HUES64 (cell line): Measurements from ENCODE around the gene KCNV2.
"Not testable (repeated sequence)": the region's sequence is repeated elsewhere in the genome, so short reads cannot be mapped to it uniquely, and the experiment has no call there.

Experiments used
- H3K27ac ChIP-seq: 2 replicates; pipeline ENCODE4 v1.7.0; 2013; ENCODE audit warnings: low read depth, low read length, inconsistent platforms
- H3K27me3 ChIP-seq: 2 replicates; pipeline ENCODE4 v1.6.1; 2013; ENCODE audit warnings: mild to moderate bottlenecking, low read length; ENCODE audit not compliant: insufficient read depth
- H3K36me3 ChIP-seq: 2 replicates; pipeline ENCODE4 v1.6.1; 2013; ENCODE audit warnings: mild to moderate bottlenecking, low read length; ENCODE audit not compliant: insufficient read depth
- H3K4me1 ChIP-seq: 2 replicates; pipeline ENCODE4 v1.6.1; 2013; ENCODE audit warnings: mild to moderate bottlenecking, low read length, moderate library complexity; ENCODE audit not compliant: insufficient read depth
- H3K4me3 ChIP-seq: 2 replicates; pipeline ENCODE4 v1.5.1; 2013; ENCODE audit warnings: mild to moderate bottlenecking, low read length, moderate library complexity
- H3K9ac ChIP-seq: 2 replicates; pipeline ENCODE4 v1.6.1; 2013; ENCODE audit warnings: mild to moderate bottlenecking, low read depth, low read length
- H3K9me3 ChIP-seq: 2 replicates; pipeline ENCODE4 v1.6.1; 2013; ENCODE audit warnings: low read depth, low read length; ENCODE audit not compliant: insufficient read depth
- WGBS: fragments of 150-250, 120-280 bp; methylation state at CpG from one replicate; pipeline ENCODE4 v1.1.7; 2013; ENCODE audit warnings: missing lambda C conversion rate; 5-methylcytosine and 5-hydroxymethylcytosine counted together

KCNV2 gene

GRCh38 chr9:2691626-2692025 is 25.7 kb upstream of the KCNV2 start:
- Histone ChIP-seq H3K4me1 (no peaks in the 10 kb centered on the region), H3K9me3 (no peaks in the 10 kb centered on the region), H3K4me3 (no peak overlapping the region), H3K27ac (no peak overlapping the region), H3K36me3 (peaks cover 3% of the 10 kb centered on the region; the same call in 1 of the 2 replicates), H3K9ac (no peak overlapping the region), H3K27me3 (no peaks in the 10 kb centered on the region)
- WGBS: 100% methylated on average over 1 of the region's 2 CpGs

DNA sequence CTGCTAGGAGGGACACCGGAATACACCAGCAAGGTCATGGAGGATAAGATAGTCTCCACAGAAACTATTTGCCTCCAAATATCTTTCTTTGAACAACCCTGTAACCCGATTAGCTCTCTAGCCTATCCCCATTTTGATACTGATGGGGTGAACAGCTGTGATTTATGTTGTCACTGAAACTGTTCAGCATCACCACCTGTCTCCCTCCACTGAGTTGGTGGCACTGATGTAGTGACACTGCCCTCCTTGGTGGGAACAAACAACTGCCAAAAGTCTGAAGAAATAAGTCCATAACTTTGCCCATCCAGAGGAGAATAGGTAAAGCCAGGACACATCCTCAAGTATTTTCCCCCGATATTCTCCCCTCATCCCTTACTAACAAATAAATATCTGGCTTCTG is 24.3 kb upstream of the KCNV2 start:
- Histone ChIP-seq H3K27me3 (no peaks in the 10 kb centered on the region), H3K27ac (no peak overlapping the region), H3K4me3 (no peak overlapping the region), H3K36me3 (peaks cover 3% of the 10 kb centered on the region; the same call in 1 of the 2 replicates), H3K9me3 (no peaks in the 10 kb centered on the region), H3K4me1 (no peaks in the 10 kb centered on the region), H3K9ac (no peak overlapping the region)
- WGBS: 92% methylated on average over 3 of the region's 3 CpGs

DNA sequence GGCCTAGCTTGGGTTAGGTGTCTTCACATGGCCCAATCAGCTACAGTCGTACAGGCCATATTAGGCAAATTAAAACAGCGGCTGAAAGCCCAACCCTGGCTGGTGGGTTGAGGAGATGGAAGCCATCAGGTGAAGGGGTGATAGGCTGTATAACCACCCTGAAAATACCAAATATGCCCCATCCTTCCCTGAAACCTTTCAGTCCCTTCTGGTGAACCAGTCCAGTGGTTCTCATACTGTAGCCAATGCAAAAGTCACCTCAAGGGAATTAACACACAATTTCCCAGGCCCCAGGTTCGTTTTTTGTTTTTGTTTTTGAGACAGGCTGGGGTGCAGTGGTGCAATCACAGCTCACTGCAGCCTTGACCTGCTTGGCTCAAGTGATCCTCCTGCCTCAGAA is 19.8 kb upstream of the KCNV2 start:
- Histone ChIP-seq H3K36me3 (no peaks in the 10 kb centered on the region), H3K27me3 (no peaks in the 10 kb centered on the region), H3K4me3 (no peak overlapping the region), H3K4me1 (peaks cover 24% of the 10 kb centered on the region), H3K27ac (no peak overlapping the region), H3K9me3 (no peaks in the 10 kb centered on the region), H3K9ac (no peak overlapping the region)
- WGBS: 94% methylated on average over 3 of the region's 3 CpGs

GRCh38 chr9:2700398-2700797 is 16.9 kb upstream of the KCNV2 start:
- Histone ChIP-seq H3K27me3 (no peaks in the 10 kb centered on the region), H3K27ac (peak overlapping the region; percentile 65; the same call in 1 of the 2 replicates), H3K36me3 (no peaks in the 10 kb centered on the region), H3K4me3 (no peak overlapping the region), H3K9me3 (no peaks in the 10 kb centered on the region), H3K9ac (no peak overlapping the region), H3K4me1 (peaks cover 24% of the 10 kb centered on the region)
- 88% methylated on average over 6 of the region's 6 CpGs for WGBS

GRCh38 chr9:2700909-2701550 is 16.3 kb upstream of the KCNV2 start:
- Histone ChIP-seq H3K4me1 (peaks cover 24% of the 10 kb centered on the region), H3K27ac (peak overlapping the region; percentile 65; the same call in 1 of the 2 replicates), H3K9ac (no peak overlapping the region), H3K36me3 (no peaks in the 10 kb centered on the region), H3K27me3 (no peaks in the 10 kb centered on the region), H3K9me3 (no peaks in the 10 kb centered on the region), H3K4me3 (peak overlapping the region; percentile 18; the same call in 1 of the 2 replicates)
- 23% methylated on average over 10 of the region's 10 CpGs for WGBS

GRCh38 chr9:2704504-2704903 is 12.8 kb upstream of the KCNV2 start:
- H3K9me3 ChIP-seq: no peaks in the 10 kb centered on the region
- H3K4me3 ChIP-seq: no peak overlapping the region
- no peaks in the 10 kb centered on the region for H3K27me3 ChIP-seq
- H3K4me1 ChIP-seq: peaks cover 24% of the 10 kb centered on the region
- H3K9ac ChIP-seq: no peak overlapping the region
- H3K27ac ChIP-seq: no peak overlapping the region
- H3K36me3 ChIP-seq: no peaks in the 10 kb centered on the region

- not testable (repeated sequence) for H3K9ac ChIP-seq, H3K9me3 ChIP-seq, H3K36me3 ChIP-seq, H3K4me3 ChIP-seq, H3K27me3 ChIP-seq, H3K27ac ChIP-seq, H3K4me1 ChIP-seq
- 83% methylated on average over 1 of the region's 3 CpGs for WGBS
Observed at GRCh38 chr9:2707256-2707655, 10.1 kb upstream of the KCNV2 start.

GRCh38 chr9:2709645-2710101 is 7.6 kb upstream of the KCNV2 start:
- no peak overlapping the region for H3K9ac ChIP-seq
- 78% methylated on average over 2 of the region's 2 CpGs for WGBS
- peaks cover 6% of the 10 kb centered on the region; the same call in 1 of the 2 replicates for H3K4me1 ChIP-seq
- no peak overlapping the region for H3K27ac ChIP-seq
- H3K36me3 ChIP-seq: no peaks in the 10 kb centered on the region
- H3K9me3 ChIP-seq: no peaks in the 10 kb centered on the region
- H3K27me3 ChIP-seq: no peaks in the 10 kb centered on the region
- H3K4me3 ChIP-seq: no peak overlapping the region

GRCh38 chr9:2711716-2712115 is 5.6 kb upstream of the KCNV2 start:
- Histone ChIP-seq H3K4me1 (peaks cover 6% of the 10 kb centered on the region; the same call in 1 of the 2 replicates), H3K36me3 (no peaks in the 10 kb centered on the region), H3K27me3 (no peaks in the 10 kb centered on the region), H3K9me3 (no peaks in the 10 kb centered on the region), H3K4me3 (no peak overlapping the region), H3K9ac (no peak overlapping the region), H3K27ac (no peak overlapping the region)
- WGBS: 95% methylated on average over 6 of the region's 6 CpGs

DNA sequence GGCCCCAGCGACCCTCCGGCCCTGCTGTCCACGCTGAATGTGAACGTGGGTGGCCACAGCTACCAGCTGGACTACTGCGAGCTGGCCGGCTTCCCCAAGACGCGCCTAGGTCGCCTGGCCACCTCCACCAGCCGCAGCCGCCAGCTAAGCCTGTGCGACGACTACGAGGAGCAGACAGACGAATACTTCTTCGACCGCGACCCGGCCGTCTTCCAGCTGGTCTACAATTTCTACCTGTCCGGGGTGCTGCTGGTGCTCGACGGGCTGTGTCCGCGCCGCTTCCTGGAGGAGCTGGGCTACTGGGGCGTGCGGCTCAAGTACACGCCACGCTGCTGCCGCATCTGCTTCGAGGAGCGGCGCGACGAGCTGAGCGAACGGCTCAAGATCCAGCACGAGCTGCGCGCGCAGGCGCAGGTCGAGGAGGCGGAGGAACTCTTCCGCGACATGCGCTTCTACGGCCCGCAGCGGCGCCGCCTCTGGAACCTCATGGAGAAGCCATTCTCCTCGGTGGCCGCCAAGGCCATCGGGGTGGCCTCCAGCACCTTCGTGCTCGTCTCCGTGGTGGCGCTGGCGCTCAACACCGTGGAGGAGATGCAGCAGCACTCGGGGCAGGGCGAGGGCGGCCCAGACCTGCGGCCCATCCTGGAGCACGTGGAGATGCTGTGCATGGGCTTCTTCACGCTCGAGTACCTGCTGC is 839 bp downstream of the KCNV2 start:
- 96% methylated on average over 69 of the region's 69 CpGs for WGBS
- H3K4me3 ChIP-seq: no peak overlapping the region
- H3K9ac ChIP-seq: no peak overlapping the region
- no peaks in the 10 kb centered on the region for H3K9me3 ChIP-seq
- no peaks in the 10 kb centered on the region for H3K27me3 ChIP-seq
- no peak overlapping the region for H3K27ac ChIP-seq
- H3K36me3 ChIP-seq: peaks cover 5% of the 10 kb centered on the region; the same call in 1 of the 2 replicates
- peaks cover 6% of the 10 kb centered on the region; the same call in 1 of the 2 replicates for H3K4me1 ChIP-seq

DNA sequence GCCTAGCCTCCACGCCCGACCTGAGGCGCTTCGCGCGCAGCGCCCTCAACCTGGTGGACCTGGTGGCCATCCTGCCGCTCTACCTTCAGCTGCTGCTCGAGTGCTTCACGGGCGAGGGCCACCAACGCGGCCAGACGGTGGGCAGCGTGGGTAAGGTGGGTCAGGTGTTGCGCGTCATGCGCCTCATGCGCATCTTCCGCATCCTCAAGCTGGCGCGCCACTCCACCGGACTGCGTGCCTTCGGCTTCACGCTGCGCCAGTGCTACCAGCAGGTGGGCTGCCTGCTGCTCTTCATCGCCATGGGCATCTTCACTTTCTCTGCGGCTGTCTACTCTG is 1.4 kb downstream of the KCNV2 start:
- H3K36me3 ChIP-seq: peaks cover 5% of the 10 kb centered on the region; the same call in 1 of the 2 replicates

More for the DNA sequence above, 1.4 kb downstream of the KCNV2 start:
- H3K27ac ChIP-seq: no peak overlapping the region
- no peaks in the 10 kb centered on the region for H3K9me3 ChIP-seq
- H3K4me1 ChIP-seq: peaks cover 6% of the 10 kb centered on the region; the same call in 1 of the 2 replicates
- no peak overlapping the region for H3K4me3 ChIP-seq
- H3K9ac ChIP-seq: no peak overlapping the region
- WGBS: 98% methylated on average over 29 of the region's 29 CpGs
- H3K27me3 ChIP-seq: no peaks in the 10 kb centered on the region
